Measurements from ENCODE around the gene CAMTA1. TPM values are rescaled to one million over a fixed set of nuclear protein-coding genes. Genes with fewer than 3 reads are reported as not detected.

CAMTA1 gene
- total RNA-seq, 3 donors from 2014 or later = 73.4 to 114 (median 82.6) TPM

GRCh38 chr1:7517611-7518330, 732.5 kb downstream of the CAMTA1 start:
- intact Hi-C loops (cut with DNase I, micrococcal nuclease) = no loop called here
- no peak overlapping the region for H3K4me3 ChIP-seq
- H3K4me1 ChIP-seq (ENCODE audit: low read depth) = no peaks in the 10 kb centered on the region
- no peak for TF ChIP-seq CTCF (IDR thresholded peaks at IDR 0.05)
- ATAC-seq = no peak
- no peaks in the 10 kb centered on the region for H3K9me3 ChIP-seq
- no peaks in the 10 kb centered on the region for H3K36me3 ChIP-seq (ENCODE audit: low read depth)
- no peak for DNase-seq

DNA sequence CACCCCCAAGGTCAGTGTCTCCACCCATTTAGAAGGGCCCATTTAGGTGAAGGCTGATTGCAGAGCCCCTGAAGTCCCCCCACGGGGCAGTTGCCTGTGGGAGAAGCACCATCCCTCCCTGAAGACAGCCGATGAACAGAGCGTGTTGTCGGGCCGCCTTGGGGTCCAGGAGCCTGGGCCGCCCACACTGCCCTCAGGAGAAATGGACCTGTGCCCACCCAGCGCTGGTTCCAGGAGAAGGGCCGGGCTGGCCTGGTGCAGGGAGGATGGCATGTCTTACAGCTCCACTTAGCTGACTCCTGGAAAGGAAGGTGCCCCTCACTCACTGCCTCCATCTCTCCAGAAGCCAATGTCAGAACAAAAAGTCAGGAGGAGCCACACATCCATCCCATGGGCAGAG, 733.2 kb downstream of the CAMTA1 start:
- no peak overlapping the region for H3K4me3 ChIP-seq
- TF ChIP-seq CTCF (IDR thresholded peaks at IDR 0.05) = no peak
- ATAC-seq = no peak
- DNase-seq = no peak
- no peaks in the 10 kb centered on the region for H3K9me3 ChIP-seq
- no peaks in the 10 kb centered on the region for H3K36me3 ChIP-seq (ENCODE audit: low read depth)
- no peaks in the 10 kb centered on the region for H3K4me1 ChIP-seq (ENCODE audit: low read depth)
- intact Hi-C loops (cut with DNase I, micrococcal nuclease) = no loop called here

DNA sequence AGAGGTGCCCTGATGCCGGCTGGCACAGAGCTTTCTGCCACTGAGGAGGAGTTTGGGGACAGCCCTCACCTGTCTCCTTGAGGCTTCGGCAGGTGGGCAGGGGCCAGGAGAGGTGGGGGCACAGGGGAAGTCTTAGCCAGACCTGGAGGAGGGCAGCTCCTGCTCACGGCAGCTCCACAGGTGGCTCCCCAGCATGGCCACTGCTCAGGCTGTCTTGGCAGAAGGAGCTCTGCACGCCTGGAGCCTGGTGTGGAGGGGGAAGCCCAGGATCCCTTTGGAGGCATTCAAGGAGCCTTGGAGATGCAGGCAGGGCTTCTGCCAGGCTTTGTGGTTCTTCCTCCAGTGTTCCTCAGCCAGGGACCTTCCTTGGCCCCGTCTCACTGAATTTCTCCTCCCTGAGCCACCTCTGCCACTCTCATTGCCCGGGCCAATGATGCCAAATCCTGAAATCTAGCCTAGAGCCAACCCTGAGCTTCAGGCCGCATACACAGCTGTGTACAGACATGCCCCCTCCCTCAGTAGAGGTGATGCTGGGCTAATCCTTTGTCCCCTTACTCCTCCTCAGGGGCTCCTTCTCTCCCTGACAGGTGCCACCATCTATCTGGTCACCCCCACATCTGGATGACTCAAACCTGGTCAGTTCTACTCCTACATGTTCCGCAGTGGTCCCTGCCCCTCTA, 734.1 kb downstream of the CAMTA1 start:
- no peaks in the 10 kb centered on the region for H3K9me3 ChIP-seq
- H3K36me3 ChIP-seq (ENCODE audit: low read depth) = no peaks in the 10 kb centered on the region
- no peaks in the 10 kb centered on the region for H3K4me1 ChIP-seq (ENCODE audit: low read depth)
- DNase-seq (no peak), ATAC-seq (no peak)
- no peak for TF ChIP-seq CTCF (IDR thresholded peaks at IDR 0.05)
- intact Hi-C loops (cut with DNase I, micrococcal nuclease) = no loop called here
- no peak overlapping the region for H3K4me3 ChIP-seq

DNA sequence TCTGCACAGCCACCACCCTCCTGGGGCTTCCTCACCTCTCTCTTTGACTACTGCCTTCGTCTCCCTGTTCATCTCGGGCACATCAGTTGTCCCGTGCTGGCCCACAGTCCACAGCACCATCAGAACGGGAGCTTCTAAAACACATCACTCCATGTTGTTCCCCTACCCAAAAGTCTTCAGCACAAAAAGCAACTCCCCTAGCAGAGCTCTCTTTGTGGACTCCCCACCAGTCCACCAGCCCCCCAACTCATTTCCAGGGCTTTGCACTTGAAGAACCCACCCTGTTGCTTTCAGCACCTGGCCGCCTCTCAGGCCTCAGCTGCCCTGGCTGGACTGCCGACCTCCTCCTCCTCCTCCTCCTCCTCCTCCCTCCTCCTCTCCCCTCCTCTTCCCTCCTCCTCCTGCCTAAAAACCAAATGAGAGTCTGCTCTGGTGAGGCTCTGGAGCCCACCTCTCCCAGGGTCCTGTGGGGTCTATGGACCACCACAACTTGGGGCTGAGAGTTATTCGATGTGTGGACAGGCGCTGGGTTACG, 734.7 kb downstream of the CAMTA1 start:
- ATAC-seq = no peak
- no peaks in the 10 kb centered on the region for H3K9me3 ChIP-seq
- no peaks in the 10 kb centered on the region for H3K36me3 ChIP-seq (ENCODE audit: low read depth)
- no peak overlapping the region for H3K4me3 ChIP-seq
- no peaks in the 10 kb centered on the region for H3K4me1 ChIP-seq (ENCODE audit: low read depth)
- intact Hi-C loops (cut with DNase I, micrococcal nuclease) = no loop called here
- TF ChIP-seq CTCF (IDR thresholded peaks at IDR 0.05) = no peak
- no peak for DNase-seq

GRCh38 chr1:7520496-7520895, 735.2 kb downstream of the CAMTA1 start:
- ATAC-seq = no peak
- intact Hi-C loops (cut with DNase I, micrococcal nuclease) = no loop called here
- peak in 1 of 3 donors; percentile 1 for DNase-seq

More at GRCh38 chr1:7520496-7520895, 735.2 kb downstream of the CAMTA1 start:
- TF ChIP-seq CTCF (IDR thresholded peaks at IDR 0.05) = no peak
- Histone ChIP-seq H3K4me3 (no peak overlapping the region), H3K36me3 (ENCODE audit: low read depth) (no peaks in the 10 kb centered on the region), H3K4me1 (ENCODE audit: low read depth) (no peaks in the 10 kb centered on the region), H3K9me3 (no peaks in the 10 kb centered on the region)

All from mucosa of descending colon (tissue), 3 donors.